C4-2B (cell line): ENCODE data around the gene GJA9.

ENCODE experiments used
- H3K27ac ChIP-seq: fragments of 450-650 bp; 2 replicates; pipeline ENCODE4 v1.5.1; 2017
- CTCF ChIP-seq: fragments of 450-650 bp; conservative IDR thresholded peaks from 2 replicates; pipeline ENCODE4 v1.5.1; 2017; ENCODE audit warnings: mild to moderate bottlenecking
- ZFX ChIP-seq: fragments of 450-650 bp; IDR thresholded peaks from 2 replicates; pipeline ENCODE4 v1.6.1; 2017

GJA9 gene

DNA sequence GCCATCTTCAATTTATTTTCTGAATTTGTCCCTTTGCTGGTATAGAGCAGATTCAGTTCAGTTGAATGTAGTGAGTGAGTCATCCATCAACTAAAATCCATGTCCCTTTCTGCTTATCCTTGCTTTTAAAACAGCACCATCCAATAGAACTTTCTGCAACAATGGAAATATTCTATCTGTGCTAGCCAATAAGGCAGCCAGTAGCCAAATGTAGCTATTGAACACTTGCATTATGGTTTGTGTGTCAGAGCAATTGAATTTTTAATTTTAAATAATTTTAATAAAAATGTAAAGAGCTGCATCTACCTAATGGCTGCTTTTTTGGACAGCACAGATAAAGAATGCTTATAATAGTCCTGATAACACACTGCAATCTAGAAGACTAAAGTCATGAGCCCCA, at the start of gene GJA9:
Gene GJA9, minus strand, starts transcription at position 101 of the 400 bp plus-strand sequence. CDS start 5,489 bp downstream, outside the sequence.
- no peak within 1 kb of the TSS for H3K27ac ChIP-seq
- TF ChIP-seq ZFX (no peak), CTCF (no peak)

- TF ChIP-seq CTCF: no peak
- TF ChIP-seq ZFX: no peak
- H3K27ac ChIP-seq: no peak overlapping the region
Measured at GRCh38 chr1:38929476-38929875, 48.1 kb upstream of the GJA9 start.

DNA sequence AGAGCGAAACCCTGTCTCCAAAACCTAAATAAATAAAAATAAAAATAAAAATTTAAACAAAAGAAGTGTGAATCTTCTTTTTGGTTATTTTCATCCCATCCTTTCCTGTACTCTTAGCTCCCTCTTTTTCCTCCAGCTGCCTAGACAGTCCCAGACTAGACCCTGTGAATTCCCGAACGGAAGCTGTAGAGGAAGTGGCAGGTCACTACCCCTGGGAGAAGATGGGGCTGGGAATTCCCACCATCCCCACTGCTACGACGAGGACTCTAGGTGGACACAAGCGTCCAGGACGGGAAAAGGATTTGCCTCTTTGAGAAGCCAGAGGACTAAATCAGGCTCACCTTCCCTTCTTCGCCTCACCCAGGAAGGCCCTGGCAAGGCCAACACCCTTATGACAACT, 47.7 kb upstream of the GJA9 start:
- no peak overlapping the region for H3K27ac ChIP-seq
- TF ChIP-seq ZFX (no peak), CTCF (no peak)

- no peak overlapping the region for H3K27ac ChIP-seq
- TF ChIP-seq CTCF (no peak), ZFX (no peak)
Measured at GRCh38 chr1:38926091-38926490, 44.7 kb upstream of the GJA9 start.

DNA sequence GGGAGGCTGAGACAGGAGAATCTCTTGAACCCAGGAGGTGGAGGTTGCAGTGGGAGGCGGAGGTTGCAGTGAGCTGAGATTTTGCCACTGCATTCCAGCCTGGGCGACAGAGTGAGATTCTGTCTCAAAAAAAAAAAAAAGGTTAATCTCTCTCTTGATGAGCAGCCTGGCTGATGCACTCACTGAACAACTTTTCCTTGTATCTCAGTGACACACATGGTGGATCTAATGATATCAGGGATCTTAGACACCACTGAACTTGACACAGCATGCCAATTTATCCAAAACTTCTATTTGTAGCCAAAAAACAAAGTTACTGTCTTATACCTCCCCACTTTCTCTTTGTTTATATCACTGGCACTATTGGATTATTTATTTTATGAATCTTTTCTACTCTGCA, 44.0 kb upstream of the GJA9 start:
- H3K27ac ChIP-seq: no peak overlapping the region
- TF ChIP-seq CTCF: no peak

- no peak overlapping the region for H3K27ac ChIP-seq
- TF ChIP-seq CTCF (no peak), ZFX (no peak)
Measured at GRCh38 chr1:38923607-38924006, 42.2 kb upstream of the GJA9 start.

- H3K27ac ChIP-seq: no peak overlapping the region
Measured at GRCh38 chr1:38919130-38919529, 37.7 kb upstream of the GJA9 start.

More at GRCh38 chr1:38919130-38919529, 37.7 kb upstream of the GJA9 start:
- TF ChIP-seq ZFX (no peak), CTCF (no peak)
